Thoracic aorta (tissue), 2 donors: Measurements from ENCODE around the gene NEK8. TPM values are rescaled to one million over a fixed set of nuclear protein-coding genes. Genes with fewer than 3 reads are reported as not detected.

Source experiments
- ATAC-seq: fragments of 150-250 bp; one replicate; pipeline ENCODE4 v1.8.0; 2017; ENCODE audit warnings: low read depth; ENCODE audit not compliant: insufficient number of reproducible peaks, low FRiP score
- DNase-seq: peaks from one replicate; pipeline ENCODE4 v3.0.0-alpha.2; 2020; ENCODE audit warnings: low spot score
- H3K27ac ChIP-seq, 2 donors: fragments of 200-600 bp; sonication (generic); 1 replicate in 1 of 2; 2 replicates in 1 of 2; pipeline ENCODE4 v1.5.1; 2016; ENCODE audit warnings: mild to moderate bottlenecking in 2 of 2, moderate library complexity in 2 of 2
- H3K27me3 ChIP-seq: fragments of 200-600 bp; sonication (generic); replicated peaks from 2 replicates; pipeline ENCODE4 v1.6.0; 2016; ENCODE audit warnings: mild to moderate bottlenecking; ENCODE audit not compliant: insufficient read depth
- H3K36me3 ChIP-seq: fragments of 200-600 bp; sonication (generic); one replicate; pipeline ENCODE4 v1.5.1; 2016
- H3K4me1 ChIP-seq, 2 donors: fragments of 200-600 bp; sonication (generic); 1 replicate in 1 of 2; 2 replicates in 1 of 2; pipeline versions ENCODE4 v1.5.1 to v1.6.0; 2016; ENCODE audit warnings: low read depth in 2 of 2, mild to moderate bottlenecking in 1 of 2; ENCODE audit not compliant: control insufficient read depth in 1 of 2
- H3K4me3 ChIP-seq: fragments of 200-600 bp; sonication (generic); 2 replicates; pipeline ENCODE4 v1.5.1; 2016; ENCODE audit warnings: mild to moderate bottlenecking
- H3K9me3 ChIP-seq: fragments of 200-600 bp; sonication (generic); 2 replicates; pipeline ENCODE4 v1.5.1; 2016
- CTCF ChIP-seq: fragments of 200-600 bp; sonication (generic); IDR thresholded peaks from one replicate; pipeline ENCODE4 v1.5.1; 2019; ENCODE audit warnings: antibody characterized with exemption
- total RNA-seq, 2 donors: library from RNA; depleted of rRNA; stranded (reverse); fragments of >200 nt; gene quantifications; one replicate each; pipeline versions ENCODE4 v1.1.0 to v1.2.3, GENCODE V29; 2016

Gene NEK8
- total RNA-seq, 2 donors from 2014 or later = 1.5 to 2.2 TPM

- H3K27me3 ChIP-seq = no peaks in the 10 kb centered on the region
- no peaks in the 10 kb centered on the region for H3K9me3 ChIP-seq
- H3K36me3 ChIP-seq = peaks cover 20% of the 10 kb centered on the region
- peaks cover 14 to 44% of the 10 kb centered on the region in 2 donors for H3K4me1 ChIP-seq
- DNase-seq (no peak), ATAC-seq (no peak)
- no peak overlapping the region for H3K4me3 ChIP-seq
- no peak overlapping the region for H3K27ac ChIP-seq
- TF ChIP-seq CTCF = no peak
Measured at GRCh38 chr17:28715217-28715616, 13.4 kb upstream of the NEK8 start.

- H3K4me3 ChIP-seq = peak overlapping the region; percentile 80
- TF ChIP-seq CTCF = no peak
- no peaks in the 10 kb centered on the region for H3K27me3 ChIP-seq
- DNase-seq (no peak), ATAC-seq (no peak)
- H3K9me3 ChIP-seq = no peaks in the 10 kb centered on the region
- peak overlapping the region; percentile 94 to 98 for H3K27ac ChIP-seq
- peaks cover 22% of the 10 kb centered on the region for H3K36me3 ChIP-seq
- peaks cover 29 to 54% of the 10 kb centered on the region in 2 donors for H3K4me1 ChIP-seq
Measured at GRCh38 chr17:28716740-28717577, 11.6 kb upstream of the NEK8 start.

GRCh38 chr17:28717578-28718332 lies 10.8 kb upstream of the NEK8 start, which contains the start of gene RAB34:
Gene RAB34, minus strand, starts transcription at chr17:28717868. Its CDS starts 602 bp downstream, at chr17:28717266.
- DNase-seq = peak; percentile 47
- Histone ChIP-seq H3K27ac (peak within 1 kb of the TSS; percentile 94 to 98), H3K27me3 (no peaks in the 10 kb centered on the region), H3K36me3 (peaks cover 30% of the 10 kb centered on the region), H3K9me3 (no peaks in the 10 kb centered on the region), H3K4me3 (peak within 1 kb of the TSS; percentile 80), H3K4me1 (peaks cover 29 to 53% of the 10 kb centered on the region in 2 donors)
- peak; percentile 19 for TF ChIP-seq CTCF
- ATAC-seq = peak; percentile 5

GRCh38 chr17:28718333-28719020 lies 10.1 kb upstream of the NEK8 start:
- Histone ChIP-seq H3K4me1 (peaks cover 29 to 56% of the 10 kb centered on the region in 2 donors), H3K27ac (peak overlapping the region; percentile 94 to 98), H3K4me3 (peak overlapping the region; percentile 80), H3K36me3 (peaks cover 37% of the 10 kb centered on the region), H3K27me3 (no peaks in the 10 kb centered on the region), H3K9me3 (no peaks in the 10 kb centered on the region)
- ATAC-seq (no peak), DNase-seq (no peak)
- no peak for TF ChIP-seq CTCF
